Peyer's patch (tissue), 4 donors: ENCODE data around the gene SERINC3. TPM values are rescaled to one million over a fixed set of nuclear protein-coding genes. Genes with fewer than 3 reads are reported as not detected.
A peak's percentile ranks its signal among the peaks of the same experiment; 100 is the strongest.

Experiments
- DNase-seq, 3 donors: peaks; one replicate each; pipeline ENCODE4 v3.0.0-alpha.2; 2017 to 2019
- H3K27ac ChIP-seq, 4 donors: fragments of 200-600 bp; sonication (generic); one replicate each; pipeline ENCODE4 v1.5.1; 2016 to 2019
- H3K27me3 ChIP-seq, 2 donors: fragments of 200-600 bp; sonication (generic); one replicate each; pipeline ENCODE4 v1.5.1; 2019
- H3K36me3 ChIP-seq, 3 donors: fragments of 200-600 bp; sonication (generic); one replicate each; pipeline ENCODE4 v1.5.1; 2016 to 2019
- H3K4me1 ChIP-seq, 4 donors: fragments of 200-600 bp; sonication (generic); one replicate each; pipeline ENCODE4 v1.5.1; 2016 to 2019
- H3K4me3 ChIP-seq, 4 donors: fragments of 200-600 bp; sonication (generic); 1 replicate in 3 of 4; 2 replicates in 1 of 4; pipeline ENCODE4 v1.5.1; 2016 to 2019; ENCODE audit warnings: mild to moderate bottlenecking in 1 of 4
- H3K9me3 ChIP-seq, 4 donors: fragments of 200-600 bp; sonication (generic); one replicate each; pipeline ENCODE4 v1.5.1; 2016 to 2019; ENCODE audit warnings: mild to moderate bottlenecking in 1 of 4
- POLR2A ChIP-seq, 2 donors: fragments of 450-650 bp; IDR thresholded peaks; one replicate each; pipeline ENCODE4 v1.5.1; 2017; ENCODE audit warnings: antibody characterized with exemption in 2 of 2, mild to moderate bottlenecking in 2 of 2, moderate library complexity in 2 of 2
- total RNA-seq, 4 donors: library from RNA; depleted of rRNA; stranded (reverse); fragments of >200 nt; gene quantifications; one replicate each; pipeline ENCODE4 v1.1.0, GENCODE V29; 2016
- TF ChIP-seq, protein P1 (sequence below), 6 experiments: fragments of 450-650 bp in 4 of 6; fragments of 200-600 bp in 2 of 6; sonication (generic) in 1 of 6; IDR thresholded peaks; one replicate each; pipeline ENCODE4 v1.5.1; 2017 to 2019; ENCODE audit warnings: antibody characterized with exemption in 6 of 6, mild to moderate bottlenecking in 3 of 6, moderate library complexity in 1 of 6

Gene SERINC3
- total RNA-seq, 4 donors from 2014 or later, result 24.8 to 70.0 (median 54.2) TPM

DNA sequence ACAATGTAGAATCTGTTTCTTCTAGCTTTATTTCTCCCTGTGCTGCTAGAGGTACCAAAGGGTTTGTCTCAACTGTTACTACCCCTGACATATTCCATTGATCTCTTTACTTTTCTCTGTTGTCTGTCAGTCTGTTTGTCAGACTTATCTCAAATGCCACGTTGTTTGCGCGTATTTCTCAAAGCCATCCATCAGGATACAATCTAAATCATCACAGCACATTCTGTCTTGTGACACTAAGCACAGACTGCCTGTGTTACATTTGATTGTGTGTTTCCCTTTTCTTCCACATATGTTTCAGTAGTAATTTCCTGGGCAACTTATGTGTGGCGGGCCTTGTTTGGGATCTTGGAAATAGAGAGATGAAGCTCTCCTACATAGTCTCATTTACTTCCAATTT, 30.2 kb upstream of the SERINC3 start:
- TF ChIP-seq POLR2A (IDR thresholded peaks at IDR 0.05), result no peak
- TF ChIP-seq, protein P1, sequence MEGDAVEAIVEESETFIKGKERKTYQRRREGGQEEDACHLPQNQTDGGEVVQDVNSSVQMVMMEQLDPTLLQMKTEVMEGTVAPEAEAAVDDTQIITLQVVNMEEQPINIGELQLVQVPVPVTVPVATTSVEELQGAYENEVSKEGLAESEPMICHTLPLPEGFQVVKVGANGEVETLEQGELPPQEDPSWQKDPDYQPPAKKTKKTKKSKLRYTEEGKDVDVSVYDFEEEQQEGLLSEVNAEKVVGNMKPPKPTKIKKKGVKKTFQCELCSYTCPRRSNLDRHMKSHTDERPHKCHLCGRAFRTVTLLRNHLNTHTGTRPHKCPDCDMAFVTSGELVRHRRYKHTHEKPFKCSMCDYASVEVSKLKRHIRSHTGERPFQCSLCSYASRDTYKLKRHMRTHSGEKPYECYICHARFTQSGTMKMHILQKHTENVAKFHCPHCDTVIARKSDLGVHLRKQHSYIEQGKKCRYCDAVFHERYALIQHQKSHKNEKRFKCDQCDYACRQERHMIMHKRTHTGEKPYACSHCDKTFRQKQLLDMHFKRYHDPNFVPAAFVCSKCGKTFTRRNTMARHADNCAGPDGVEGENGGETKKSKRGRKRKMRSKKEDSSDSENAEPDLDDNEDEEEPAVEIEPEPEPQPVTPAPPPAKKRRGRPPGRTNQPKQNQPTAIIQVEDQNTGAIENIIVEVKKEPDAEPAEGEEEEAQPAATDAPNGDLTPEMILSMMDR (IDR thresholded peaks at IDR 0.05), result no peak
- H3K4me3 ChIP-seq, result no peak overlapping the region
- H3K36me3 ChIP-seq, result no peaks in the 10 kb centered on the region
- H3K27ac ChIP-seq, result peak overlapping the region in 1 of 4 donors; percentile 75
- DNase-seq, result no peak
- H3K27me3 ChIP-seq, result no peaks in the 10 kb centered on the region
- no peaks in the 10 kb centered on the region for H3K9me3 ChIP-seq
- H3K4me1 ChIP-seq, result peaks cover 0 to 12% (median 0%) of the 10 kb centered on the region in 4 donors

DNA sequence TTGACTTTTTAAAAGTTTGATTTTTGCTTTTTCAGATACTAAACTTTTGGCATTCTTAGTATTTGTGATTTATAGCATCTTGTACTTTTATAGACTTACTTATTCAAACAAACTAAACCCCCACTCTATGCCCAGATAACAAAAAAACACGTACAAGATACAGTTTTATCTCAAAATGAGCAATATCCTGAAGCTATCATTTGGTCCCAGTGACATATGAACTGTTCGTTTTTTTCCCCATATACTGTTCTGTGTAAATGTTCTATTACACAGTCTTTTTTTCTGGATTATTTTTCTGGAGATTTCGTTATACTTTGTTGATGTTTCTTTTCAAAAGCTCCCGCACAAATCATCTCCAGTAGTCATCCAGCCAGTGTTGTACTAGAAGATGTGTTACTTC, 27.3 kb upstream of the SERINC3 start:
- Histone ChIP-seq H3K27me3 (no peaks in the 10 kb centered on the region), H3K4me3 (no peak overlapping the region), H3K9me3 (no peaks in the 10 kb centered on the region), H3K4me1 (peaks cover 0 to 8% (median 0%) of the 10 kb centered on the region in 4 donors), H3K36me3 (no peaks in the 10 kb centered on the region), H3K27ac (peak overlapping the region in 2 of 4 donors; percentile 13 to 57)
- TF ChIP-seq, protein P1 (IDR thresholded peaks at IDR 0.05), result no peak
- TF ChIP-seq POLR2A (IDR thresholded peaks at IDR 0.05), result no peak
- DNase-seq, result no peak

DNA sequence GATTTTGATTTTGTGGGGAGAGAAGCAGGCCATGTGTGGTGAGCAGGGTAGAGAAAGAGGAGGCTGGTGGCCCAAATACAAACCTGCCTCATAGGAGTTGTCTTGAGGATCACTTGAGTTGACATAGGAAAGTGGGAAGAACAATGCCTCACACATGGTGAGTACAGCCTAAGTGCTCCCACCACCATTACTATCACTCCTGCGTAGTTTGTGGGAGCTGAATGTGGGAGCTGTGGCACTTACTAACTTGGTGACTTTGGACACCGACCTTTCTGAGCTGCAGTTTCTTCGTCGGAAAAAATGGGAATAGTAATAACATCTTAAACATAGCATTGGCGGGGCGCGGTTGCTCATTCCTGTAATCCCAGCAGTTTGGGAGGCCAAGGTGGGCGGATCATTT, 25.5 kb upstream of the SERINC3 start:
- no peak for TF ChIP-seq POLR2A (IDR thresholded peaks at IDR 0.05)
- TF ChIP-seq, protein P1 (IDR thresholded peaks at IDR 0.05), result no peak
- Histone ChIP-seq H3K4me1 (no peaks in the 10 kb centered on the region), H3K27me3 (no peaks in the 10 kb centered on the region), H3K36me3 (no peaks in the 10 kb centered on the region), H3K9me3 (no peaks in the 10 kb centered on the region), H3K4me3 (no peak overlapping the region), H3K27ac (peak overlapping the region in 1 of 4 donors; percentile 57)
- DNase-seq, result no peak

DNA sequence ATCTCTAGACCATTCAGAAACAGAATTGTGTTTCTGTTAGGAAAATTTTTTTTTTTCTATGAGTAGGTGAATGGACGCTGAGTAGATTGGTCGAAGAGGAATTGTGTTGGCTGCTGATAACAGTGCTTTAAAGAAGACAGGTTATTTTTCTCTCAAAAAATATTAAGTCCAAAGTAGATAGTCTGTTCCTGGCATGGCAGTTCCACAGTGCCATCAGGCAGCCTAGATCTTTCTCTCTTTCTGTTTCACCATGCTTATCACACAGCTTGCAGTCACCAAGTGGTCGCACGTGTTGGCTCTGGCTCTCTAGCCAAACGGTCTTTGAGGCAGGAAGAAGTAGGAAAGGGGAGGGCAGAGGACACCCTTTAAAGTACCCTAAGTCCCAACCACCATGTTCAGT, 22.4 kb upstream of the SERINC3 start:
- Histone ChIP-seq H3K9me3 (no peaks in the 10 kb centered on the region), H3K4me1 (peaks cover 0 to 3% (median 0%) of the 10 kb centered on the region in 4 donors), H3K36me3 (no peaks in the 10 kb centered on the region), H3K27me3 (no peaks in the 10 kb centered on the region), H3K27ac (no peak overlapping the region), H3K4me3 (no peak overlapping the region)
- DNase-seq, result no peak
- TF ChIP-seq, protein P1 (IDR thresholded peaks at IDR 0.05), result no peak
- TF ChIP-seq POLR2A (IDR thresholded peaks at IDR 0.05), result no peak

DNA sequence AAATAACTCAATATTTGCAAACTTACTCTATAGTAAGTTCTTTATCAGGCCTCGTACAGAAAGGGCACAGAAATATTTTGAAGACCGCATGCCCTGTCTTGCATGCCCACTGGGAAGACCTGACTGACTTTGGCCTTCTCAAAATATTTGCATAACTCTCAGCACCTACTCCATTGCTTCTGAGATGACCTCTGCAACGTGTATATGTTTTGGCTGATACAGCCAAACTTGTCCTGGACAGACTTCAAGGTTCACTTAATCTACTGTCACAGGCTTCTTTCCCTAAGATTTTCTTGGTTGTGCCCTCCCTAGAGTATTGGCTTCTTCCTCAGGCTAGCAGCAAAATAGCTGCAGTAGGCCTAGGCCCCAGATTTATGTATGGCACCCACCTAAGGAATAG, 21.5 kb upstream of the SERINC3 start:
- H3K4me3 ChIP-seq, result no peak overlapping the region
- no peak for DNase-seq
- no peaks in the 10 kb centered on the region for H3K27me3 ChIP-seq
- H3K36me3 ChIP-seq, result no peaks in the 10 kb centered on the region
- TF ChIP-seq, protein P1 (IDR thresholded peaks at IDR 0.05), result no peak
- no peak for TF ChIP-seq POLR2A (IDR thresholded peaks at IDR 0.05)
- H3K4me1 ChIP-seq, result peaks cover 0 to 3% (median 0%) of the 10 kb centered on the region in 4 donors
- no peak overlapping the region for H3K27ac ChIP-seq
- H3K9me3 ChIP-seq, result no peaks in the 10 kb centered on the region

DNA sequence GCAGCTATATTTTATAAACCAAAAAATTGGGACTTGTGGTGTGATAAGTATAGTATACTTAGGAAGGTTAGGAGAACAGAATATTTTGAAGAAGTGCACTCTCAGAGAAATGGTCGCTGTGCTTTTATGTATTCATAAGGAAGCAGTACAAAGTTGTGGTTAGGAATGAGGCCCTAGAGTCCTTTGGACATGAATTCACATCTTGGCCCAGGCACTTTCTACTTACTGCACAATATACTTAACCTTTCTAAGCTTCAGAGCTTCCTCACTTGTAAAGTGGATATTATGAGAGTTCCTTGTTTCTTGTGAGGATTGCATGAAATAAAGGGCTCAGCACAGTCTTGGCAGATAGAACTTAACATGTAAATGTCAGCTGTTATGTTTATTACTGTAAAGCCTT, 21.0 kb upstream of the SERINC3 start:
- peaks cover 0 to 3% (median 0%) of the 10 kb centered on the region in 4 donors for H3K4me1 ChIP-seq
- TF ChIP-seq, protein P1 (IDR thresholded peaks at IDR 0.05), result no peak
- TF ChIP-seq POLR2A (IDR thresholded peaks at IDR 0.05), result no peak
- no peak for DNase-seq
- H3K9me3 ChIP-seq, result no peaks in the 10 kb centered on the region
- no peaks in the 10 kb centered on the region for H3K36me3 ChIP-seq
- no peak overlapping the region for H3K27ac ChIP-seq
- H3K4me3 ChIP-seq, result no peak overlapping the region
- no peaks in the 10 kb centered on the region for H3K27me3 ChIP-seq
